ENCODE data around the gene BCL2L13.
"Not testable (repeated sequence)": the region's sequence is repeated elsewhere in the genome, so short reads cannot be mapped to it uniquely, and the experiment has no call there.

The BCL2L13 gene

DNA sequence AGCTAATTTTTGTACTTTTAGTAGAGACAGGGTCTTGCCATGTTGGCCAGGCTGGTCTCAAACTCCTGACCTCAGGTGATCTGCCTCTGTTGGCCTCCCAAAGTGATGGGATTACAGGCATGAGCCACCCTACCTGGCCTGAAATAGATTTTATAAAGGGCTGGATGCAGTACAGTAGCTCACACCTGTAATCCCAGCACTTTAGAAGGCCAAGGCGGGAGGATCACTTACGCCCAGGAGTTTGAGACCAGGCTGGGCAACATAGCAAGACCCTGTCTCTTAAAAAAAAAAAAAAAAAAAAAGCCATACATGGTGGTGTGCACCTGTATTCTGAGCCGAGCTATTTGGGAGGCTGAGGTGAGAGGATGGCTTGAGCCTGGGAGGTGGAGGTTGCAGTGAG, 59.7 kb downstream of the BCL2L13 start:
- not testable (repeated sequence) for DNase-seq

DNA sequence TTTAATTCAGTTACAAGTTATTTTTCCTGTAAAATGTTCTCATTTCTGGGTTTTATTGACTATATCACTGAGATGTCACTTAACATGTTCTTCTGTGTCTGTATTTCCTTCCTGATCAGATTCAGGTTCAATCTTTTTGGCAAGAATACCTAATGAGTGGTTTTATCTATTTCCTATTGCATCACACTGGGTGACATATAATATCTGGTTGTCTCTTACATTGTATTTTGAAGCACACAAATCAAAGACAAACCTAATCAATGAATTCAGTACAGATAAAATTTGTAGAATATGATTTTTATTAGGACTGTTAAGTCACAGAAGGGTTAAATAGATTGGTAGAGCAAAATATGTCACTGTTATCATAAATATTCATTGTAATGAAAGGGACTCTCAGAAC, 60.4 kb downstream of the BCL2L13 start:
- DNase-seq = no peak

DNA sequence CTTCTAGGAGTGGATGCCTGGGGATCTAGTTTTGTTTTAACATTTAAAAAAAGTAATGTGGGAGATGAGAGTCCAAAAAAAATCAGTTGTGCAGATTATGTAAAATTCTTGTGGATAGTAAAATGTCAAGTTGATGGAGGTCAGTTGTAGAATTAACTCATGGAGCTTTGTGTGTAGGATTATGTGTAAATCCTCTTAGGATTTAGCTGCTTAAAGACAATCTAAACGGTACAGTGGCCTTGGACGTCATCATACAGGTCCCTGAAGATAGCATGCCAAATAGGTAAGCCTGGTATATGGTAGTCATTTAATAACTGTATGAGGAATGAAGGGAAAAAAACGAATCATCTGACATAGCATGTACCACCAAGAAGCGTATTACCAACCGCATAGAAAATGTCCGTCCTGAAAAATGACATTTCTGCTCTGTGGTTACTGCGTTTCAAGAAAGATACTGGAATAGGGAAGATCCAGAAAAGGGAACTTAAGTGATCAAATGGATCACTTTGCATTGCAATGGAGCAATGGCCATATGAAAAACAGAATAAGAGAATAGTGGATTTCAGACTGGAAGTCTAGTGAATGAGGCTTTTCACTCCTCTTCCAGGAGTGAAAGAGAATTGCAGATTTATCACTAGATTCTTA, 61.3 kb downstream of the BCL2L13 start:
- no peak for DNase-seq

DNA sequence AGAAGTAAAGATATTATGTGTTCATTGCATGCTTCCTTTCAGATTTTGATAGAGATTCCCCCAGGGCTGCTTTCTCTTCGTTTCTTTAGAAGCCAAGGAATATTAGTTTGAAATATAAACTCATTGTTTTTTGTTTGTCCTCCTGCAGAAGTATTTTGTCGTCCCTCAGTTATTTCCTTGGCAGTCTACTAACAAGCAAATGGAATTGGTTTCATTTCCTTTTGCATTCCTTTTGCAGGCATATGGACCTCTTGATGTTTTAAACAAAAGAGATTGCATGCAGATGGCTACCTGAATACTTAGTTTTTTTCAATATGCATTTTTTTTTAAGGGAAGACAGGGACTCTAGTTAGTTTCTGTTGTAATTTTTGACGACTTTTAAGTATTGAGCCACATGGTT, 62.2 kb downstream of the BCL2L13 start:
- DNase-seq = no peak

DNA sequence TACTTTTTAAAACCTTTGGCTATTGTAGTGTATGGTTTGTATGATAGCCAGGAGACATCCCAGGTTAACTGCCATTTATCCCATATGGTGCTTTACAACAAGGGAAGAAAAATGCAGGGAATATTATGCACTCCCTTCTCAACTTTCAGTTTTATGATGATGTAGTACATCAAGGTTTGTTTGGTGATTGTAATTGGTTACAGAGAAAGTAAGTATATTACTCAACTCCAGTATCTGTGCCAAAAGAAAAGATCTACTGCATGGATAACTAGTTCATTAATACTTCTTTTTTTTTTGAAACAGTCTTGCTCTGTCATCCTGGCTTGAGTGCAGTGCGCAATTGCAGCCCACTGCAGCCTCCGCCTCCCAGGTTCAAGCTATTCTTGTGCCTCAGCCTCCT, 65.3 kb downstream of the BCL2L13 start:
- no peak for DNase-seq

DNA sequence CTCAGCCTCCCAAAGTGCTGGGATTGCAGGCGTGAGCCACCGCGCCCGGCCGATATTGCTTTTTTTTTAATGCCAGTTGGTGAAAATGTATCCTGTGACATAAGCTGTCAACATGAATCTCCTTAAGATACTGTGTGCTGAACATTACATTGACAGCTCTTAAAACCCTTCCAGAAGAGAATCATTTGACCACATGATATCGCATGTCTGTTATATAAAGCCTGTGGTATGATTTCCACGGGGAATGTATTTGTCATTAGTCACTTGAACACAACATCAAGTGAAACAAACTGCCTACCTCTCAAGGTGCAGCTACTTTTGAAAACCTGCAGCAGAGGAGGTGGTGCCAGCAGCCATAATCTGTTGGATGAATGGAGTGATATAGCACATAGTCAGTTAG, 67.0 kb downstream of the BCL2L13 start:
- DNase-seq = no peak

DNA sequence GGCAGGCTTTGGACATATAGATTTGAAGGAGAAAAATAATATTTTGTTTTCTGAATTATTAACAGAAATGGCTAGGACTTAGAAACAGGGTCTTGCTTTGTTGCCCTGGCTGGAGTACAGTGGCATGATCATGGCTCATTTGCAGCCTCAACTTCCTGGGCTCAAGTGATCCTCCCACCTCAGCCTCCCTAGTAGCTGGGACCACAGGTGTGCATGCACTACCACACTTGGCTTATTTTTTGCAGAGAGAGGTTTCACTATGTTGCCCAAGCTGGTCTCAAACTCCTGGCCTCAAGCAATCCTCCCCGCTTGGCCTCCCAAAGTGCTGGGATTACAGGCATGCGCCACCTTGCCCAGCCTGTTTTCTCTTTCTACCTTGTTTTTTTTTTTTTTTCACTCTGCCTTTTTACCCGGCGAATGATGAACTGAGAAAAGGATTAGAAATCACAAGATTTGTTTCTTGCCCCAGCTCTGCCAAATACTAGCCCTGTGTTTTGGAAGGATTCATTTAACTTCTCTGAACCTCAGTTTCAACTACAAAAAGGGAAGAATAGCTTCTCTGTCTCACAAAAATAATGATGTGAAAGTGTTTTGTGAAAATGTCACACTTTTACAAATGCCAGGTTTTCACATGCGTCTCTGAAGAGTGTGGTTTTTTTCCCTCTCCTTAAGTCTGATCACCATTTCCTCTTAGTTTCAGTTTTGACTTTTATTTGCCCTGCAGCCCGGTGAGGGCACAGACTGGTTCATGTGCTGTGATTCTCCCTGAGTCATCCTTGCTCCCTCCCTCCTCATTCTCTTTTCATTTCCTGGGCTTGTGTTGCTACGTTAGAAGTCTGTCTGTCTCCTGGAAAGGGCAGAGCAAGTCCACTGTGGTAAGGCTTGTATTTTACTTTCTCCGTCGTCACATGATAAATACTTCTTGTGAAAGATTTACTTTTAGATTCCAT, 67.7 kb downstream of the BCL2L13 start:
- no peak for DNase-seq

DNA sequence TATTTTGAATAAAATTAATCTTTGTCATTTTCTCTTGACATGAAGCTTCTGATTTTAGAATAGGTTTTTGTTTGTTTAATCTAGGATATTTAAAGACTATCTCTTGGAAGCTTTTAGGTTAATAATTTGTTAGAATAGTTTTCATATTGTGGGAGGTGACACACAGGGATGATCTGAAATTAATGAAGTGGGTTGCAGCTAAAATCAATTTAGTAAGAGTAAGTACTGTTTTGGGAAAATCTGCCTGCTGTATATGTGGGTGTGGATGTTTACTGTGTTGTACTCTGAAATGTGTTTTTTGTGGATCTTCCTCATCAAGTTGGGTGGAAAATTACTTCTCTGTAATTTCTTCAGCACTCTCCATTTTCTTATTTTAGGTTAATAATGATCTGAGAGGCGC, 68.4 kb downstream of the BCL2L13 start:
- DNase-seq = no peak

DNA sequence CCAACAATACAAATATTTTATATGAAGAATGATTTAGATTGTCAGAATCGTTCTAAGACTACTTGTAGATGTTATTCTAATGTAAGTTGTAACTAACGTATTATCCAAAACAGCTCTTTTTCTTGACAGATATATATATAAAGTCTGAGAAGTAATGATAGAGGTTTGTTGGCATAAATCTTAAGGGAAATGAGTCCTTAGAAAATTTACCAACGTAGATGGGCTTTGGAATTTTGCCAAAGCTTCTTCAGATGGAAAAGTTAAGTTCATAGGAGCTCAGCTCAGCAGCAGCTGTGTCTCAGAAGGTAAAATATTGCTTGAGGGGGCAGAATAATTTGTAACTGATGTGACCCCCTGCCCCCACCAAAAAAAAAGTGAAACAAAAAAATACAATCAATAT, 69.0 kb downstream of the BCL2L13 start:
- DNase-seq = no peak

DNA sequence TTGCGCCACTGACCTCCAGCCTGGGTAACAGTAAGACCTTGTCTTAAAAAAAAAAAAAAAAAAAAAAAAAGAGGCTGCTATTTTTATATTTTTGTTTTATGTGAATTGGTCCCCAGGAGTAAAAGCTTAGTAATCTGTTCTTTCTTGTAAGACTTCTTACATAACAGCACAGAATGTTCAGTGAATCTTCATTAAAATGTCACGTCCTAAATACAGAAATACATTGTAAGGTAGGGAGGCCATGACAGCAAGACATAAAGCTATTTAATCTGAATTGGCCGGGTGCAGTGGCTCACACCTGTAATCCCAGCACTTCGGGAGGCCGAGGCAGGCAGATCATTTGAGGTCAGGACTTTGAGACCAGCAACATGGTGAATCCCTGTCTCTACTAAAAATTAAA, 71.5 kb downstream of the BCL2L13 start:
- no peak for DNase-seq

DNA sequence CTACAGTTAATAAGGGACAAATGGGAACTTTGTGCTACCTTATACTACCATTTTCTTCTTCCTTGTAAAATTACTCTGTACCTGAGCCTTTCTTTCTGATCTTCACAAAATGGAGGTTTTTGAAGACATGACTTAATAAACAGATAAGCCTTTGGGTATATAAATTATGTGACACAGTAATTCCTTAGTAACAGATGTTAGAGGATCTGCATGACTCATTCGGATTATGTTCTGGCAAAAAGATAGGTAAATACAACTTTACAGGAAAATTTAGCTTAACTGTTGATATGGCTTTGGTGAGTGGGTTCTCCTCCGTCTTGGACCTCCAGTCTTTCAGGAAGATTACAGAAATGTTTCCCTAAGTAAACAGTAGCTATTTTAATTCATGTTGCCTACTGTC, 73.9 kb downstream of the BCL2L13 start:
- DNase-seq = no peak

DNA sequence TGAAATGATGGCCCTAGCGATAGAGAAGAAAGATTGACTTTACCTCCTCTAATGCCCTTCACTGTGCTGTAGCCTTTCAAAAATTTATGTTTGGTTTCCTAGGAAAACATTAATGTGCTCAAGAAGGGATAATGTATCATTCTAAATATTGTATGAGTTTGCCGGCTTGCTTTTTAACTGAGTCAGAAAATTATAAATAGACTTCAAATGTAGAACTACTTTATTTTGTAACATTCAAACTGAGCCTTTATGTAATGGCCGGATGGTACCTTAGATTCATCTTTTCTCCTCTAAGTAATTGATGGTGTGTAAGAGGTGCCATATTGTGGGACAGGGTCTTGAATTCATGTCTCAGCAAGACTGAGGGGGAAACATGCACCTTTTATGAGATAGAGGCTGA, 78.0 kb downstream of the BCL2L13 start:
- no peak for DNase-seq

DNA sequence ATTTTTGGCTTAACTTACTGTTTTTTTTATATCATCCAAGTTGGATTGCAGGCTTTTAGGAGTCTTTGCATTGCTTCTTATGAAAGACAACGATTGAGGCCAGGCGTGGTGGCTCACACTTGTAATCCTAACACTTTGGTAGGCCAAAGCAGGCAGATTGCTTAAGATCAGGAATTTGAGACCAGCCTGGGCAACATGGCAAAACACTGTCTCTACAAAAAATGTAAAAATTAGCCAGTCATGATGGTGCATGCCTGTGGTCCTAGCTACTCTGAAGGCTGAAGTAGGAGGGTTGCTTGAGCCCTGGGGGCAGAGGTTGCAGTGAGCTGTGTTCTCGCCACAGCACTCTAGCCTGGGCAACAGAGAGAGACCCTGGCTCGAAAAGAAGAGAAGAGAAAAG, 79.2 kb downstream of the BCL2L13 start:
- no peak for DNase-seq

DNA sequence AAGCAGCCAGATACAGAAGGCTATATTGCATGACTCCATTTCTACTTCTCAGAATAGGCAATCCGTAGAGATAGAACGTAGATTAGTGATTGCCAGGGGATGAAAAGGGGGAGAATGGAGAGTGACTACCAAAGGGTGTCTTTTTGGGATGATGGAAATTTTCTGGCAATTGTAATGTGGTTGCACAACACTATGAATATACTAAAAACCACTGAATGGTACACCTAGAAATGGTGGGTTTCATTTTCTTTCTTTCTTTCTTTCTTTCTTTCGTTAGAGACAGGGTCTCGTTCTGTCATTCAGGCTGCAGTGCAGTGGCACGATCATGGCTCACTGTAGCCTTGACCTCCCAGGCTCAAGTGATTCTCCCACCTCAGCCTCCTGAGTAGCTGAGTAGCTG, 81.4 kb downstream of the BCL2L13 start:
- no peak for DNase-seq

DNA sequence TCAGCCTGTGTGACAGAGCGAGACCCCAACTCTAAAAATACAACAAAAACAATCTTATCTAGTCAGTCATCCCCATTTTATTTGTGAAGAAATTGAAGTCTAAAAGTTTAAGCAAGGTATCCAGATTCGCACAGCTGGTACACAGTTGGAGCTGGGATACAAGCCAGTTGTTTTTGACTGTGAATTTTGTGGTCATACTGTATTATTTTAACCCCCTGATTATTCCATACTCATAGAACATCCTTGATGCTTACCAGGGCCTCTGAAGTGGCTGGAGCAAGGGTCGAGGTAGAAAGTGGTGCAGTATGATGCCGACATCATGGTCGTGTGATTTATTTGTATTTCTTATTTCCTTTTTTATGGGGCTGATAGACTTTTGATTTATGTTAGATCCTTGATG, 85.7 kb downstream of the BCL2L13 start:
- no peak for DNase-seq

DNA sequence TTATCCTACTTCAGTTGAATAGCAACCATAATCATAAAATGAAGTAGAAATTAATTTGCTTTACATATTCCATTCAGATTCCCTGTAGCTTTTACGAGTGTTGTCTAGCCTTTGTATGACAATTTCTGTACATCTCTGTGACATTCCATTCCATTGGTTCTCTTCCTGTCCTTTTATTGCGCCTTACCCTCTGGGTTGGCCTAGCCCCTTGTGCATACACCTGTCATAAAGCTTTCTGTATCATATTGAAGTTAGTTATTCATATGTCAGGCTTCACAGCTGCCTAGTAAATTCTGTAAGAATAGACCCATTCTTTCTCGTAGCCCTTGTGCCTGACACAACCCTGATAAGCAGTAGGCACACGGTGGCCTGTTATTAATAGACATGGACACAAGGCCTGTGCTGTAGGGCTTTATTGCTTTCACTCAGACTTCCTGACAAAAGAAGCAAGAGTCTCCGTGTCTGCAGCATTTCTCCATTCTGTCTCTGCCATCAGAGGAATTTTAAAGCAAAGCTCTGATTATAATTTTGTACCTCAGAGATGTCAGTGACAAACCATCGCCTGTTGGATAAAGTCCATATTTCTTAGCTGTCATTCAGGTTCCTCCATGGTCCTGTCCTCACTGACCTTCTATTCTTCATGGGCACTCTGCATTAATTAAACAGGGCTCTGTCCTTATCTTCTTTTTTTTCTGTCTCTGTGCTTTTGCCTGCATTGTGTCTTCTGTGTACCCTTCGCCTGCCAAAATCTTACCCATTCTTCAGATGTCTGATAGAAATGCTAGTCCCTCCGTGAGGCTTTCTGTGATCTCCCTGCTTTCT, 86.3 kb downstream of the BCL2L13 start:
- no peak for DNase-seq

DNA sequence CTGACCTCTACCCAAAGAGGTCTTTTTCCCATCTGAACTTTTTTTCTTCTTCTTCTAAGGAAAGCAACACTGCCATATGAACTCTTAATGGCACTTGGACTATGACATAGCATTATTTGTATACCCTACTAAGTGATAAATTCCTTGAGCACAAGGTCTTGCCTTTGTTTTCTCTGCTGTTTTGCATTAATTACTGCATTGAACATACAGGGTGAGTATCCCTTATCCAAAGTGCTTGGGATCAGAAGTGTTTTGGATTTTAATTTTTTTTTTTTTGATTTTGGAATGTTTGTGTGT, 86.9 kb downstream of the BCL2L13 start:
- DNase-seq = no peak

DNA sequence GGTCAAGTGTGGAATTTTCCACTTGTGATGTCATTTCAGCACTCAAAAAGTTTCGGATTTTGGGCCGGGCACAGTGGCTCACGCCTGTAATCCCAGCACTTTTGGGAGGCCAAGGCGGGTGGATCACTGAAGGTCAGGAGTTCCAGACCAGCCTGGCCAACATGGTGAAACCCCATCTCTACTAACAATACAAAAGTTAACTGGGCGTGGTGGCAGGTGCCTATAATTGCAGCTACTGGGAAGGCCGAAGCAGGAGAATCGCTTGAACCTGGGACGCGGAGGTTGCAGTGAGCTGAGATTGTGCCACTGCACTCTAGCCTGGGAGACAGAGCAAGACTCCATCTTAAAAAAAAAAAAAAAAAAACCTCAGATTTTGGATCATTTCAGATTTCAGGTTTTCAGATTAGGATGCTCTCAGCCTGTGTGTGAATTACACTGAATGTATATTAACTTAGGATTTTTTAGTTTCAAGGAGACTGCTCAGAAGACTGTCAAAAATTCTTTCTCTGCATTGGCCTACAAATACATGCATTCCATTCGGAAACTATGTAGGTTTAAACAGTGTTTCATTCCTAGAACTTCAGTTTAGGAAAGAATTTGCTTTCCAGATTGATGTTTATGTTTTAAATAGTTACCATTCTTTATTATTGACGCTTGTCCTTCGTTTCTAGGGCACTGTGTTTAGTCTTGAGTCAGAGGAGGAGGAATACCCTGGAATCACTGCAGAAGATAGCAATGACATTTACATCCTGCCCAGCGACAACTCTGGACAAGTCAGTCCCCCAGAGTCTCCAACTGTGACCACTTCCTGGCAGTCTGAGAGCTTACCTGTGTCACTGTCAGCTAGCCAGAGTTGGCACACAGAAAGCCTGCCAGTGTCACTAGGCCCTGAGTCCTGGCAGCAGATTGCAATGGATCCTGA, 87.7 kb downstream of the BCL2L13 start:
- no peak for DNase-seq

DNA sequence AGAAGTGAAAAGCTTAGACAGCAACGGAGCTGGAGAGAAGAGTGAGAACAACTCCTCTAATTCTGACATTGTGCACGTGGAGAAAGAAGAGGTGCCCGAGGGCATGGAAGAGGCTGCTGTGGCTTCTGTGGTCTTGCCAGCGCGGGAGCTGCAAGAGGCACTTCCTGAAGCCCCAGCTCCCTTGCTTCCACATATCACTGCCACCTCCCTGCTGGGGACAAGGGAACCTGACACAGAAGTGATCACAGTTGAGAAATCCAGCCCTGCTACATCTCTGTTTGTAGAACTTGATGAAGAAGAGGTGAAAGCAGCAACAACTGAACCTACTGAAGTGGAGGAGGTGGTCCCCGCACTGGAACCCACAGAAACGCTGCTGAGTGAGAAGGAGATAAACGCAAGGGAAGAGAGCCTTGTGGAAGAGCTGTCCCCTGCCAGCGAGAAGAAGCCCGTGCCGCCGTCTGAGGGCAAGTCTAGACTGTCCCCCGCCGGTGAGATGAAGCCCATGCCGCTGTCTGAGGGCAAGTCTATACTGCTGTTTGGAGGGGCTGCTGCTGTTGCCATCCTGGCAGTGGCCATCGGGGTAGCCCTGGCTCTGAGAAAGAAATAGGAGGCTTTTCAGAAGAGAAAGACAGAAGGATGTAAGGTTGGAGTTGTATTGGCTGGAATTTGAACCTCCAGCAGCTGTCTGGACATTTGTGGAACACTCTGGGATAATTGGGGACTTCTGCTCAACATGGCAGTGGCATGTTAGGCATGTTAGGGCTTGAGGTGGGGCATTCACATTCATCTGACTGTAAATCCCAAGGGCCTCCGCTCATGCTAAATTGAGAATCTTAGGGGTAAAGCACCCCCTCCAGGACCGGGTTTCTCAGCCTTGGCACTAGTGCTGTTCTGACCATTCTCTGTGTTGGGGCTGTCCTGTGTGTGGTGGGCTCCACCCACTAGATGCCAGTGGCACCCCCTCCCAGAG, 88.7 kb downstream of the BCL2L13 start:
- DNase-seq = no peak

DNA sequence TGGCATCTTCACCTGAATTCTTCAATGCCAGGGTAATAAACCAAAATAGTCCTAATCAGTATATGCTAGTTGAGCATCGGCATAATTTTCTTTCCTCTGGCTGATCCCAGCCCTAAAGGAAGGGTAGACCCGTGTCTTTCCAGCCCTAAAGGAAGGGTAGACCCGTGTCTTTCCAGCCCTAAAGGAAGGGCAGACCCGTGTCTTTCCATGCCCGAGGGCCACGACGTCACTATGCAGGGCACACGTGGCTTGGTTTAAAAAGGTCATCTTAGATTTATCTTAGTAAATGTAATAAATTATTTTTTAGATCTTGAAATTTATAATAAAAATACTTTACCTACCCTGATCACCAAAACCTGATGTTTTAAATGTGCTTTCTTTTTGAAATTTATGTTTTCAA, 90.2 kb downstream of the BCL2L13 start:
- no peak for DNase-seq

DNA sequence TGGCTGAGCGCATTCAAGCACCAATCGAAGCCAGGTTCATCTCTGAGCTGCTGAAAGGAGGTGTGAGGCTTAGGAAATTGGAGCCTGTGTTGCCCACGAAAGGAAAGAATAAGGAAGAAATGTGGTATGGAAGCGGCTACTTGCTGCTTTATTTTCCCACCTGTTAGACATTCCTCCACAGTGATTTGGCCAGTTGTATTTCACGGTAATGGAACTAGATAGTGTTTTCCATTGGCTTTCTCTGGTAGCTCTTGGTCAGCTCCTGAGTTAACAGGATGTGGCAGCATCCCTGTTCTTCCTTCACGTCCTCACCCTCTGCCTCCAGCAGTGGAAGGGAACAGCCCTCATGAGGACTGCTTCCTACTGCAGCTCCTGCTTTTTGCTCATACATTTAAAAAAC, 91.0 kb downstream of the BCL2L13 start:
- DNase-seq = no peak
